Superior temporal gyrus (tissue), 1 donor: ENCODE results near the gene MAML3.

Source experiments
- DNase-seq: peaks from one replicate; pipeline ENCODE4 v3.0.0-alpha.2; 2016; ENCODE audit errors: extremely low spot score

The MAML3 gene

GRCh38 chr4:140153718-140154571, at the start of gene MAML3:
Gene MAML3, minus strand, starts transcription at chr4:140154184. Its CDS starts 857 bp downstream, at chr4:140153327.
- DNase-seq = peak; percentile 91

- no peak for DNase-seq
Observed at GRCh38 chr4:140198942-140199341, 45.0 kb upstream of the MAML3 start.

- DNase-seq = no peak
Observed at GRCh38 chr4:140195806-140196205, 41.8 kb upstream of the MAML3 start.

- no peak for DNase-seq
Observed at GRCh38 chr4:140189805-140190204, 35.8 kb upstream of the MAML3 start.

GRCh38 chr4:140188975-140189374, 35.0 kb upstream of the MAML3 start:
- DNase-seq = no peak

- DNase-seq = no peak
Observed at GRCh38 chr4:140187316-140187695, 33.3 kb upstream of the MAML3 start.

GRCh38 chr4:140186651-140187315, 32.8 kb upstream of the MAML3 start:
- DNase-seq = peak; percentile 33

- DNase-seq = no peak
Observed at GRCh38 chr4:140186082-140186438, 32.1 kb upstream of the MAML3 start.

GRCh38 chr4:140185412-140186081, 31.6 kb upstream of the MAML3 start:
- DNase-seq = no peak

- no peak for DNase-seq
Observed at GRCh38 chr4:140183270-140183669, 29.3 kb upstream of the MAML3 start.

- DNase-seq = no peak
Observed at GRCh38 chr4:140180577-140180976, 26.6 kb upstream of the MAML3 start.

GRCh38 chr4:140176735-140177134, 22.8 kb upstream of the MAML3 start:
- no peak for DNase-seq

- no peak for DNase-seq
Observed at GRCh38 chr4:140174543-140174942, 20.6 kb upstream of the MAML3 start.

- no peak for DNase-seq
Observed at GRCh38 chr4:140172960-140173359, 19.0 kb upstream of the MAML3 start.

- no peak for DNase-seq
Observed at GRCh38 chr4:140170299-140170698, 16.3 kb upstream of the MAML3 start.

GRCh38 chr4:140168936-140169335, 15.0 kb upstream of the MAML3 start:
- DNase-seq = no peak

- no peak for DNase-seq
Observed at GRCh38 chr4:140168474-140168873, 14.5 kb upstream of the MAML3 start.

- DNase-seq = no peak
Observed at GRCh38 chr4:140163029-140163810, 9.2 kb upstream of the MAML3 start.

- no peak for DNase-seq
Observed at GRCh38 chr4:140162596-140162995, 8.6 kb upstream of the MAML3 start.

- no peak for DNase-seq
Observed at GRCh38 chr4:140158365-140159030, 4.5 kb upstream of the MAML3 start.

- DNase-seq = no peak
Observed at GRCh38 chr4:140157341-140157740, 3.4 kb upstream of the MAML3 start.
